ENCODE measurements around the gene CROCC2. TPM values are rescaled to one million over a fixed set of nuclear protein-coding genes. Genes with fewer than 3 reads are reported as not detected.

The CROCC2 gene
- total RNA-seq, 1 donor from 2014 or later: not detected

DNA sequence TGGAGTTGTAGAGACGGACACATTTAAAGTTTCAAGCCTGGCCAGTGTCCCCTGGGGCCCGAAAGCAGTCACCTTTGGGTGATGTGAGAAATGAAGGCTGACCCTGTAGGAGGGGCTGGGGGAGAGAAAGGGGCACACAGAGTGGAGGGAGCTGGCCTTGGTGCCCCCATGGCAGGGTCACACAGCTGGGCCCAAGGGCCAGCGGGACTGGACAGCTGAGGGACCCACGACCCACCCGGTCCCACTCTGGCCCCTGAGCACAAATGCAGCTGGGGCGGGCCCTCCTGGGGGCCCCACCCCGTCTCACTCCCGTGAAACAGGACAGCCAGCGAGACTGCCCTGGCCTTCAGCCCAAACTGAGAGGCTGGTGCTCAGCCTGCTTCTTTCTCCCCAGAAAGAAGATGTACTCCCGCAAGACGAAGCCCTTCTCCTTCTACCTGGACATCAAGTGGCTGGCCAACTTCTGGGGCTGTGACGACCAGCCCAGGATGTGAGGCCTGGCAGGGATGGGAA, 31.4 kb upstream of the CROCC2 start:
- Histone ChIP-seq H3K4me3 (no peak overlapping the region), H3K36me3 (no peaks in the 10 kb centered on the region), H3K9me3 (replicated peaks) (no peaks in the 10 kb centered on the region), H3K27me3 (ENCODE audit: low read depth) (peaks cover 19% of the 10 kb centered on the region), H3K27ac (replicated peaks) (no peak overlapping the region), H3K4me1 (no peaks in the 10 kb centered on the region)
- TF ChIP-seq, protein P1, sequence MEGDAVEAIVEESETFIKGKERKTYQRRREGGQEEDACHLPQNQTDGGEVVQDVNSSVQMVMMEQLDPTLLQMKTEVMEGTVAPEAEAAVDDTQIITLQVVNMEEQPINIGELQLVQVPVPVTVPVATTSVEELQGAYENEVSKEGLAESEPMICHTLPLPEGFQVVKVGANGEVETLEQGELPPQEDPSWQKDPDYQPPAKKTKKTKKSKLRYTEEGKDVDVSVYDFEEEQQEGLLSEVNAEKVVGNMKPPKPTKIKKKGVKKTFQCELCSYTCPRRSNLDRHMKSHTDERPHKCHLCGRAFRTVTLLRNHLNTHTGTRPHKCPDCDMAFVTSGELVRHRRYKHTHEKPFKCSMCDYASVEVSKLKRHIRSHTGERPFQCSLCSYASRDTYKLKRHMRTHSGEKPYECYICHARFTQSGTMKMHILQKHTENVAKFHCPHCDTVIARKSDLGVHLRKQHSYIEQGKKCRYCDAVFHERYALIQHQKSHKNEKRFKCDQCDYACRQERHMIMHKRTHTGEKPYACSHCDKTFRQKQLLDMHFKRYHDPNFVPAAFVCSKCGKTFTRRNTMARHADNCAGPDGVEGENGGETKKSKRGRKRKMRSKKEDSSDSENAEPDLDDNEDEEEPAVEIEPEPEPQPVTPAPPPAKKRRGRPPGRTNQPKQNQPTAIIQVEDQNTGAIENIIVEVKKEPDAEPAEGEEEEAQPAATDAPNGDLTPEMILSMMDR (IDR thresholded peaks at IDR 0.05; ENCODE audit: borderline replicate concordance): no peak
- intact Hi-C loops (cut with micrococcal nuclease): no loop called here
- no peak for DNase-seq

DNA sequence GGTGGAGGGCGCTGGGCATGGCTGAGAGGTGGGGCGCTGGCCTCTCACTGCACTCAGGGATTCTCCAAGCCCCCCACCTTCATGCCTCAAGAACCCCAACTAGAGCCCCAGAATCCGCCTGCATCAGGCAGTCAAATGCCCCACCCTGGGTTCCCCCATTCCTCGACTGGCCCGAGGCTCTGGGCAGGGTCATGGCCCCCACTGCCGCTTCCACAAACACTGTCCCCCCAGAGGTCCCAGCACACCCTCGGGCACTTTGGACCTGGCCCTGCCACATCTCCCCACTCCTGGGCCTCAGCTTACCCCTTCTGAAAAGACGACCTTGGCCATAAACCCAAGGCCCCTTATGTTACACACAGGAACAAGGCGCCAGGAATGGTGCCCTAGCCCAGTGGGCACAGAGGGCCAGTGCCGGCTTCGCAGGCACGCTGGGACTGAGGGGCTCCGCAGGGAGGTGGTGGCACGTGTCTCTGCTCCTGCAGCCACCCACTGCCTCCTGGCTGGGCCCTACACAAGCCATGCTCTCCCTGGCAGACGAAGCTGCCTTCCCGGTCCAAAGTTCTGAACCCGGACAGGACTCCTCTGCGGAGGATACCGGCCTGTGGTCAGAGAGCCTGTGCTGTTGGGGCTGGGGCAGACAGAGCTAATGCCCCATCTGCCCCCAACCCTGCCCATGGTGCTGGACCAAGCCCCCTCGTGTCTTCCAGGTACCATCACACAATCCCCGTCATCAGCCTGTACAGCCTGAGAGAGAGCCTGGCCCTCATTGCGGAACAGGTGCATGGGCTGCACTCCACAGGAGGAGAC, 30.7 kb upstream of the CROCC2 start:
- H3K9me3 ChIP-seq (replicated peaks): no peaks in the 10 kb centered on the region
- no peak overlapping the region for H3K27ac ChIP-seq (replicated peaks)
- no peak for DNase-seq
- TF ChIP-seq, protein P1 (IDR thresholded peaks at IDR 0.05; ENCODE audit: borderline replicate concordance): no peak
- H3K27me3 ChIP-seq (ENCODE audit: low read depth): peaks cover 12% of the 10 kb centered on the region
- no peaks in the 10 kb centered on the region for H3K4me1 ChIP-seq
- H3K4me3 ChIP-seq: no peak overlapping the region
- H3K36me3 ChIP-seq: no peaks in the 10 kb centered on the region
- intact Hi-C loops (cut with micrococcal nuclease): no loop called here

DNA sequence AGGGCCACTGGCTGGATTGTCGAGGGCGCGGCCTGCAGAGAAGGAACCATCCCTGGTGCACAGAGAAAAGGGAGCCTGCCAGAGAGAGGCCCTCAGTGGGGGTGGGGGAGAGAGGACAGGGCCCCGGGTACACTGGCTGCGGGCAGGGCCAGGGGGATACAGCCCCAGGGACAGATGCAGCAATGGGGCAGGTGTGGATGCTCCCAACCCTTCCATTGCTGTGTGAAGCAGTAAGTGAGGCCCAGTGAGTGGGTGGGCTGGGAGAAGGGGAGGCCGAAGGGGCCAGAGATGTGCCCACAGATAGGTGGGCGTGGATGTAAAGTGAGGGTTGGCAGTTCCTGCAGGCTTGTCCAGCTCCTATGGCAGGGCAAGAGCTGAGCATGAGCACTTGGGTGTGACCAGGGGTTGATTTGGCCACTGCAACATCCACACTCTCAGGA, 30.1 kb upstream of the CROCC2 start:
- intact Hi-C loops (cut with micrococcal nuclease): no loop called here

DNA sequence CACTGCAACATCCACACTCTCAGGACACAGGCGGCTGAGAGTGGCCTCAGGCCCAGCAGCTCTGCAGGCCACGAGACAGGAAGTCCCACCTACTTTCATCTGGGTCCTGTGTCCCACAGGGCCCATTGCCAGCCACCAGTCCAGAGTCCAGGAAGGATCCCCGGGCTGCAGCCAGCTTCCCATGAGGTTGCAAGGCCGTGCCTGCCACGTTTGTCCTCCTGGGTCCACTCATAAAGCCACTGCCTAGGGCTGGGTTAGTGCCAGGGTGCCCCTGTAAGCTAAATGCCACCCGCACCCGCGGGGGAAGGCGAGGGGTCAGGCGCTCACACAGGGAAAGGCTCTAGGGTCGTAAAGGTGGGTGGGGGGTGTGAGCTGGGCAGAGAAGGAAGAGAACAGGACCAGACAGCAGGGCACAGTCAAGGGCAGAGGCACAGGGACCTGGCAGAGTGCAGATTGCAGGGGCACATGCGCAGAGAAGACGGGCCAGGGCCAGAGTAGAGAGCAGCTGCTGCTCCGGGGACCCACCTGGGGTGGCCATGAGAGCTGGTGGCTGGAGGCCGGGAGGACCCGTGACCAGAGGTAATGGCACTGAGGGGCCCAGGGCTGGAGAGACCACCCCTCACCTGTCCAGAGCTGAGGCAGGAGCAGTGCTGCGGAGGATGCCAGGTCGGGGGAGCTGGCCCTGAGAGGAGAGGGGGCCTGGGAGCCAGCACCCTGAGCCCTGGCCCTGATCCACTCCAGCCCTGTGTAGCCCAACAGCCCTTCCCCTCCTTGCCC, 29.5 kb upstream of the CROCC2 start:
- intact Hi-C loops (cut with micrococcal nuclease): no loop called here

More for the DNA sequence above, 30.1 kb upstream of the CROCC2 start:
- no peaks in the 10 kb centered on the region for H3K4me1 ChIP-seq
- TF ChIP-seq, protein P1 (IDR thresholded peaks at IDR 0.05; ENCODE audit: borderline replicate concordance): no peak
- no peak overlapping the region for H3K27ac ChIP-seq (replicated peaks)
- DNase-seq: no peak
- H3K36me3 ChIP-seq: no peaks in the 10 kb centered on the region
- no peak overlapping the region for H3K4me3 ChIP-seq
- H3K9me3 ChIP-seq (replicated peaks): no peaks in the 10 kb centered on the region
- H3K27me3 ChIP-seq (ENCODE audit: low read depth): peaks cover 6% of the 10 kb centered on the region

More for the DNA sequence above, 29.5 kb upstream of the CROCC2 start:
- H3K4me3 ChIP-seq: no peak overlapping the region
- H3K27me3 ChIP-seq (ENCODE audit: low read depth): no peaks in the 10 kb centered on the region
- TF ChIP-seq, protein P1 (IDR thresholded peaks at IDR 0.05; ENCODE audit: borderline replicate concordance): no peak
- H3K4me1 ChIP-seq: no peaks in the 10 kb centered on the region
- H3K36me3 ChIP-seq: no peaks in the 10 kb centered on the region
- no peak overlapping the region for H3K27ac ChIP-seq (replicated peaks)
- H3K9me3 ChIP-seq (replicated peaks): no peaks in the 10 kb centered on the region
- DNase-seq: no peak
